ENCODE measurements around the gene ENC1. TPM values are rescaled to one million over a fixed set of nuclear protein-coding genes. Genes with fewer than 3 reads are reported as not detected.

ENC1 gene
- total RNA-seq, 1 experiment from 2014 or later: 37.0 TPM

- in situ Hi-C loops (cut with HindIII; ENCODE audit: low pct_unique_long_range_greater_than_20kb, low sequenced_read_pairs) (no loop called here), intact Hi-C loops (cut with micrococcal nuclease; ENCODE audit: unreplicated experiment) (no loop called here)
- TF ChIP-seq CTCF (IDR thresholded peaks at IDR 0.05) (no peak), POLR2AphosphoS5 (IDR thresholded peaks at IDR 0.05; ENCODE audit: low read depth, low read length) (no peak), TCF7L2 (IDR thresholded peaks at IDR 0.05; ENCODE audit: low read depth, low read length) (no peak), SIN3A (IDR thresholded peaks at IDR 0.05; ENCODE audit: borderline replicate concordance, insufficient read depth, low read depth, low read length) (no peak)
- TF ChIP-seq, protein P1, sequence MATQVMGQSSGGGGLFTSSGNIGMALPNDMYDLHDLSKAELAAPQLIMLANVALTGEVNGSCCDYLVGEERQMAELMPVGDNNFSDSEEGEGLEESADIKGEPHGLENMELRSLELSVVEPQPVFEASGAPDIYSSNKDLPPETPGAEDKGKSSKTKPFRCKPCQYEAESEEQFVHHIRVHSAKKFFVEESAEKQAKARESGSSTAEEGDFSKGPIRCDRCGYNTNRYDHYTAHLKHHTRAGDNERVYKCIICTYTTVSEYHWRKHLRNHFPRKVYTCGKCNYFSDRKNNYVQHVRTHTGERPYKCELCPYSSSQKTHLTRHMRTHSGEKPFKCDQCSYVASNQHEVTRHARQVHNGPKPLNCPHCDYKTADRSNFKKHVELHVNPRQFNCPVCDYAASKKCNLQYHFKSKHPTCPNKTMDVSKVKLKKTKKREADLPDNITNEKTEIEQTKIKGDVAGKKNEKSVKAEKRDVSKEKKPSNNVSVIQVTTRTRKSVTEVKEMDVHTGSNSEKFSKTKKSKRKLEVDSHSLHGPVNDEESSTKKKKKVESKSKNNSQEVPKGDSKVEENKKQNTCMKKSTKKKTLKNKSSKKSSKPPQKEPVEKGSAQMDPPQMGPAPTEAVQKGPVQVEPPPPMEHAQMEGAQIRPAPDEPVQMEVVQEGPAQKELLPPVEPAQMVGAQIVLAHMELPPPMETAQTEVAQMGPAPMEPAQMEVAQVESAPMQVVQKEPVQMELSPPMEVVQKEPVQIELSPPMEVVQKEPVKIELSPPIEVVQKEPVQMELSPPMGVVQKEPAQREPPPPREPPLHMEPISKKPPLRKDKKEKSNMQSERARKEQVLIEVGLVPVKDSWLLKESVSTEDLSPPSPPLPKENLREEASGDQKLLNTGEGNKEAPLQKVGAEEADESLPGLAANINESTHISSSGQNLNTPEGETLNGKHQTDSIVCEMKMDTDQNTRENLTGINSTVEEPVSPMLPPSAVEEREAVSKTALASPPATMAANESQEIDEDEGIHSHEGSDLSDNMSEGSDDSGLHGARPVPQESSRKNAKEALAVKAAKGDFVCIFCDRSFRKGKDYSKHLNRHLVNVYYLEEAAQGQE (IDR thresholded peaks at IDR 0.05; ENCODE audit: insufficient read depth in 1 of 2, low read depth in 2 of 2, low read length in 1 of 2): no peak
- no TSS peak for BruUV-seq (replicated peaks)
- Histone ChIP-seq H3K4me3 (ENCODE audit: low read depth in 2 of 2, low read length in 2 of 2) (no peak overlapping the region), H3K36me3 (ENCODE audit: control insufficient read depth, insufficient read depth, low read length) (no peaks in the 10 kb centered on the region; the same call in 1 of the 2 replicates), H3K27me3 (ENCODE audit: control insufficient read depth, insufficient read depth, low read length) (no peaks in the 10 kb centered on the region), H3K9me3 (ENCODE audit: control insufficient read depth, insufficient read depth, low read depth, low read length) (no peaks in the 10 kb centered on the region), H3K4me1 (ENCODE audit: control insufficient read depth, insufficient read depth, low read length) (peaks cover 14% of the 10 kb centered on the region), H3K27ac (ENCODE audit: low read length) (no peak overlapping the region)
- no peak for ATAC-seq
- no peak for DNase-seq (ENCODE audit: low read depth, low spot score)
- POLR2A ChIA-PET: no interaction called here
- CTCF ChIA-PET: no interaction called here
These were observed 16.0 kb downstream of the ENC1 start for GRCh38 chr5:74624501-74624900.

DNA sequence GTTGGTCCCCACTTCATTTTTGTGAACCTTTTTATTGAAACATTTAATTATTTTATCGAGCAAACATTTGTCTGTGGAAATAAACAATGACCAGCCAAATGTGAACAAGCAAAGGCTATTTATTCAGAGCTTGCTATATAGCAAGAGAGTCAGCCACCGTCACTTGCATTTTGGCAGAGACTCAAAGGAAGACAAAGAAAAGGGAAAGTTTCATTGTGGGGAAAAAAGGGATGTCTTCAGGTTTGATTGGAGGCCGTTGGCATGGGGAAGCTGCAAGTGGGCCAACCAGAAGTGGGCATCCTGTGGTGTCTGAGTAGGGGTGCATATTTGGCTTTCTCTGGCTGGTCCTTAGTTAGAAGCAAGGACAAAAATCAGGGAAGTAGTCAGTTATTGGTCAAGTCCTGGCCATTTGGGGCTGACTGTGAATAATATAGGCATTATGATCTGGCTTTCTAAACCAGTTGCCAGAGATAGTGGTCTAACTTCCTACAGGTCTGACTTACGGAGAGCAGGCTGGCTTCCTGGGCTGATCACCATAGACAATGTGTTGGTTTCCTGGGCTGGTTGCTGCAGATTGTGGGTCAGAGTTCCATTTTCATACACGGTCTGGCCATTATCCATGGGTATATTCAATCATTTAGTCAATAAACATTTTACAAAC is 16.6 kb downstream of the ENC1 start:
- no peak for ATAC-seq
- no peak overlapping the region for H3K4me3 ChIP-seq (ENCODE audit: low read depth in 2 of 2, low read length in 2 of 2)
- POLR2A ChIA-PET: no interaction called here
- in situ Hi-C loops (cut with HindIII; ENCODE audit: low pct_unique_long_range_greater_than_20kb, low sequenced_read_pairs): no loop called here
- intact Hi-C loops (cut with micrococcal nuclease; ENCODE audit: unreplicated experiment): no loop called here
- no TSS peak for BruUV-seq (replicated peaks)
- peaks cover 9% of the 10 kb centered on the region for H3K4me1 ChIP-seq (ENCODE audit: control insufficient read depth, insufficient read depth, low read length)
- no peak for DNase-seq (ENCODE audit: low read depth, low spot score)
- H3K9me3 ChIP-seq (ENCODE audit: control insufficient read depth, insufficient read depth, low read depth, low read length): no peaks in the 10 kb centered on the region
- TF ChIP-seq TCF7L2 (IDR thresholded peaks at IDR 0.05; ENCODE audit: low read depth, low read length) (no peak), POLR2AphosphoS5 (IDR thresholded peaks at IDR 0.05; ENCODE audit: low read depth, low read length) (no peak), SIN3A (IDR thresholded peaks at IDR 0.05; ENCODE audit: borderline replicate concordance, insufficient read depth, low read depth, low read length) (no peak), CTCF (IDR thresholded peaks at IDR 0.05) (no peak)
- TF ChIP-seq, protein P1 (IDR thresholded peaks at IDR 0.05; ENCODE audit: insufficient read depth in 1 of 2, low read depth in 2 of 2, low read length in 1 of 2): no peak
- no peaks in the 10 kb centered on the region for H3K27me3 ChIP-seq (ENCODE audit: control insufficient read depth, insufficient read depth, low read length)
- no peaks in the 10 kb centered on the region; the same call in 1 of the 2 replicates for H3K36me3 ChIP-seq (ENCODE audit: control insufficient read depth, insufficient read depth, low read length)
- peak overlapping the region; percentile 51; the same call in 1 of the 2 replicates for H3K27ac ChIP-seq (ENCODE audit: low read length)
- CTCF ChIA-PET: no interaction called here
